ENCODE measurements around the gene VMA21. TPM values are rescaled to one million over a fixed set of nuclear protein-coding genes. Genes with fewer than 3 reads are reported as not detected.

The VMA21 gene
- total RNA-seq, 1 donor from 2014 or later = 10.0 TPM

- Histone ChIP-seq H3K4me1 (no peaks in the 10 kb centered on the region), H3K27me3 (no peaks in the 10 kb centered on the region), H3K27ac (no peak overlapping the region), H3K4me3 (no peak overlapping the region), H3K9me3 (no peaks in the 10 kb centered on the region), H3K36me3 (no peaks in the 10 kb centered on the region)
- TF ChIP-seq CTCF (IDR thresholded peaks at IDR 0.05) = no peak
- intact Hi-C loops (cut with DNase I) = no loop called here
- no peak for DNase-seq (ENCODE audit: low spot score in 2 of 2)
These were observed 26.1 kb upstream of the VMA21 start for GRCh38 chrX:151370906-151371305.

GRCh38 chrX:151384807-151385206 is 12.2 kb upstream of the VMA21 start:
- no peaks in the 10 kb centered on the region for H3K9me3 ChIP-seq
- no peak overlapping the region for H3K27ac ChIP-seq
- no peak for DNase-seq (ENCODE audit: low spot score in 2 of 2)
- no peaks in the 10 kb centered on the region for H3K4me1 ChIP-seq
- intact Hi-C loops (cut with DNase I) = no loop called here
- H3K4me3 ChIP-seq = no peak overlapping the region
- H3K27me3 ChIP-seq = no peaks in the 10 kb centered on the region
- TF ChIP-seq CTCF (IDR thresholded peaks at IDR 0.05) = no peak
- H3K36me3 ChIP-seq = no peaks in the 10 kb centered on the region

- H3K27me3 ChIP-seq = no peaks in the 10 kb centered on the region
- no peaks in the 10 kb centered on the region for H3K4me1 ChIP-seq
- intact Hi-C loops (cut with DNase I) = no loop called here
- no peak overlapping the region for H3K27ac ChIP-seq
- H3K36me3 ChIP-seq = no peaks in the 10 kb centered on the region
- H3K4me3 ChIP-seq = no peak overlapping the region
- TF ChIP-seq CTCF (IDR thresholded peaks at IDR 0.05) = no peak
- no peak for DNase-seq (ENCODE audit: low spot score in 2 of 2)
- no peaks in the 10 kb centered on the region for H3K9me3 ChIP-seq
These were observed 10.1 kb upstream of the VMA21 start for GRCh38 chrX:151386838-151387459.

DNA sequence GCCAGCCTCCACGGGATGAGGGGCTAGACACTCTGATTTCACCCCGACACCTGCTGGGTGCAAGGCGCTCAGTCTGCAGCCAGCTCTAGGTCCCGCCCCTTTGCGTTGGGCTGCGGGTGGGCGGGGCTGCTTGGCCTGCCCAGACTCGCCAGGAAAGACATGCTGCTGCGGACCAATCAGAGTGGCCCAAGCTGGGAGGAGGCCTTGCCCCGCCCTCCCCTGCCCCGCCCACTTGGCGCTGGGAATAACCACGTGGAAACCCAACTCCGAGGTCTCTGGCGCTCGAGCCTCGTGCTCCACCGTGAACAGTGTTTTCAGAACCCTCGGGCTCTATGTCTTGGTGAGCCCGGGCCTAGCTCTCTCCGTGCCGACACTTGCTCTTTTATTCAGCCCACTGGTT is 5.3 kb upstream of the VMA21 start:
- DNase-seq (ENCODE audit: low spot score in 2 of 2) = no peak
- no peaks in the 10 kb centered on the region for H3K27me3 ChIP-seq
- no peak overlapping the region for H3K27ac ChIP-seq
- intact Hi-C loops (cut with DNase I) = loop anchor here (10.0 kb wide), 3 partner anchors 517 to 1457 kb away; partner anchors contain the start of genes EOLA2 and MTMR1
- no peaks in the 10 kb centered on the region for H3K9me3 ChIP-seq
- H3K4me1 ChIP-seq = no peaks in the 10 kb centered on the region
- TF ChIP-seq CTCF (IDR thresholded peaks at IDR 0.05) = no peak
- H3K4me3 ChIP-seq = no peak overlapping the region
- H3K36me3 ChIP-seq = no peaks in the 10 kb centered on the region

- TF ChIP-seq CTCF (IDR thresholded peaks at IDR 0.05) = no peak
- no peak for DNase-seq (ENCODE audit: low spot score in 2 of 2)
- H3K4me3 ChIP-seq = no peak overlapping the region
- no peaks in the 10 kb centered on the region for H3K36me3 ChIP-seq
- intact Hi-C loops (cut with DNase I) = loop anchor here (10.0 kb wide), 3 partner anchors 519 to 1459 kb away; partner anchors contain the start of genes EOLA2 and MTMR1
- H3K9me3 ChIP-seq = no peaks in the 10 kb centered on the region
- H3K27me3 ChIP-seq = no peaks in the 10 kb centered on the region
- H3K27ac ChIP-seq = no peak overlapping the region
- H3K4me1 ChIP-seq = no peaks in the 10 kb centered on the region
These were observed 3.5 kb upstream of the VMA21 start for GRCh38 chrX:151393514-151393913.

Measured in ascending aorta (tissue), 2 donors.